ENCODE measurements around the gene MBD5.

Gene MBD5

DNA sequence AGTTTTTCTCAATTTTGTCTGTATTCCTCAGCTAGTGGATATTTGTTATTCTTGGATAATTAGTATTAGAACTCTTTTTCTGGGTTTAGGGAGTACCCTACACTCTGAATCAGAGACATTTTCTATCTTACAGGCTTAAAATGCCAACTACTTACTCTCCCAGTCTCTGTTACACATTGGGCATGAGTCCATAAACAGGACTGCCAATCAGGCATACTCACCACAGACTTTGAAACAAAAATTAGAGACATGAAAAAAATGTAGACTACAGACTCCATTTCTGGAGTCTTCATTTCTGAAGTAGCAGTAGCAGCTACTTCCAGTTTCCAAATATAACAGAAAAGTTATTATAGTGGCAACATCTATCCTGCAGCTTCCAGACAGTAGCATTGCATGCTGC, 279.7 kb downstream of the MBD5 start:
- Histone ChIP-seq H3K27ac (ENCODE audit: low read depth, low read length) (no peak overlapping the region), H3K27me3 (ENCODE audit: control insufficient read depth, insufficient read depth, low read length) (no peaks in the 10 kb centered on the region), H3K9me3 (ENCODE audit: control insufficient read depth, insufficient read depth, low read length) (no peaks in the 10 kb centered on the region), H3K36me3 (ENCODE audit: control insufficient read depth, insufficient read depth, low read length) (no peaks in the 10 kb centered on the region), H3K4me3 (ENCODE audit: low read depth, low read length) (no peak overlapping the region), H3K9ac (ENCODE audit: low read depth, low read length) (no peak overlapping the region), H3K4me1 (ENCODE audit: control insufficient read depth, insufficient read depth, low read length) (peaks cover 42% of the 10 kb centered on the region)

DNA sequence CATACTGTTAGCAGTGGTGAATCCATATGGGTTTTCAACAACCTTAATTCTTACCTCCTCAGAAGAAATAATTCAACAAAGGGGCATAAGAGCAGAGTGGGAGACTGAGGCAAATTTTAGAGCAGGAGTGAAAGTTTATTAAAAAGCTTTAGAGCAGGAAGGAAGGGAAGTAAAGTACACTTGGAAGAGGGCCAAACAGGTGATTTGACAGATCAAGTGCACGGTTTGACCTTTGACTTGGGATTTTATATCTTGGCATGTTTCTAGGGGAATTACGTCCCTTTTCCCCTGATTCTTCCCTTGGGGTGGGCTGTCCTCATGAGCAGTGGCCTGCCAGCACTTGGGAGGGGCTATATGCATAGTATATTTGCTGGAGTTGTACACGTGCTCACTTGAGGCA, 280.5 kb downstream of the MBD5 start:
- Histone ChIP-seq H3K9ac (ENCODE audit: low read depth, low read length) (no peak overlapping the region), H3K27me3 (ENCODE audit: control insufficient read depth, insufficient read depth, low read length) (no peaks in the 10 kb centered on the region), H3K4me1 (ENCODE audit: control insufficient read depth, insufficient read depth, low read length) (peaks cover 50% of the 10 kb centered on the region), H3K4me3 (ENCODE audit: low read depth, low read length) (no peak overlapping the region), H3K9me3 (ENCODE audit: control insufficient read depth, insufficient read depth, low read length) (no peaks in the 10 kb centered on the region), H3K36me3 (ENCODE audit: control insufficient read depth, insufficient read depth, low read length) (no peaks in the 10 kb centered on the region), H3K27ac (ENCODE audit: low read depth, low read length) (no peak overlapping the region)

DNA sequence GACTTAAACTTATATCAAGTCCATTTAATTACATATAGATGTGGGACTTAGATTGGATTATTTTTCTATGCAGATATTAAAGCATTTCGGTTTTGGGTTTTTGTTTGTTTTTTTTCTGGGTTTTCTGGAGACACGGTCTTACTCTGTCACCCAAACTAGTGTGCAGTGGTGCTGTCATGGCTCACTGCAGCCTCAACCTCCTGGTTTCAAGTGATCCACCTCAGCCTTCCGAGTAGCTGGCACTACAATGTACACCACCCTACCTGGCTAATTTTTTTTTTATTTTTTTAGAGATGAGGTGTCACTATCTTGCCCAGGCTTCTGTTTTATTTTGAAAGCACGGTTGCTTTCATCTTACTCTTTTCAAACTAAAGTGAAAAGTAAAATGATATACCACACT, 281.6 kb downstream of the MBD5 start:
- Histone ChIP-seq H3K4me3 (ENCODE audit: low read depth, low read length) (no peak overlapping the region), H3K27ac (ENCODE audit: low read depth, low read length) (no peak overlapping the region), H3K9ac (ENCODE audit: low read depth, low read length) (no peak overlapping the region), H3K36me3 (ENCODE audit: control insufficient read depth, insufficient read depth, low read length) (no peaks in the 10 kb centered on the region), H3K4me1 (ENCODE audit: control insufficient read depth, insufficient read depth, low read length) (peaks cover 54% of the 10 kb centered on the region), H3K27me3 (ENCODE audit: control insufficient read depth, insufficient read depth, low read length) (no peaks in the 10 kb centered on the region), H3K9me3 (ENCODE audit: control insufficient read depth, insufficient read depth, low read length) (no peaks in the 10 kb centered on the region)

- H3K9ac ChIP-seq (ENCODE audit: low read depth, low read length) = no peak overlapping the region
These were observed 282.3 kb downstream of the MBD5 start for GRCh38 chr2:148303161-148303560.

DNA sequence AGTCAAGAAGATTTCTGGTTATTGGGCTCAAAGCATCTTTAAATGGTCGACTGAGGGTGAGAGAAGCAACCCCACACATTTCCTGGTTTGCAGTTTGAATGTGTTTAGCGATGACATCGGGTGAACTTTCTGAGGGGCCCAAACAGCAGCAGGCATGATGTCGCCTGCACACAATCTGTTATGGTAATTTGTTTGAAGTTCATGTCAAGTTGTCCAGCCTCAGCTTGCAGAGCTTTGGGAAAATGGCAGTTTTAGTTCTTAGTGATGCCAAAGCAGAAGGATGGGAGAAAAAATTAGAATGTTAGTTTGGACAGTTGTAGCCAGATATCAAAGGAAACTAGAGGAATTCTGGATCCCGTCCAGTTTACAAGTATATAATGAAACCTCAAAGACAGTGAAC, 284.6 kb downstream of the MBD5 start:
- Histone ChIP-seq H3K27ac (ENCODE audit: low read depth, low read length) (peak overlapping the region; percentile 27), H3K36me3 (ENCODE audit: control insufficient read depth, insufficient read depth, low read length) (no peaks in the 10 kb centered on the region), H3K4me1 (ENCODE audit: control insufficient read depth, insufficient read depth, low read length) (peaks cover 47% of the 10 kb centered on the region), H3K9ac (ENCODE audit: low read depth, low read length) (no peak overlapping the region), H3K27me3 (ENCODE audit: control insufficient read depth, insufficient read depth, low read length) (no peaks in the 10 kb centered on the region), H3K4me3 (ENCODE audit: low read depth, low read length) (peak overlapping the region; percentile 11; the same call in 1 of the 2 replicates), H3K9me3 (ENCODE audit: control insufficient read depth, insufficient read depth, low read length) (no peaks in the 10 kb centered on the region)

More at GRCh38 chr2:148303161-148303560, 282.3 kb downstream of the MBD5 start:
- no peaks in the 10 kb centered on the region for H3K27me3 ChIP-seq (ENCODE audit: control insufficient read depth, insufficient read depth, low read length)
- no peaks in the 10 kb centered on the region for H3K9me3 ChIP-seq (ENCODE audit: control insufficient read depth, insufficient read depth, low read length)
- H3K27ac ChIP-seq (ENCODE audit: low read depth, low read length) = peak overlapping the region; percentile 63
- peak overlapping the region; percentile 49 for H3K4me3 ChIP-seq (ENCODE audit: low read depth, low read length)
- peaks cover 47% of the 10 kb centered on the region for H3K4me1 ChIP-seq (ENCODE audit: control insufficient read depth, insufficient read depth, low read length)
- H3K36me3 ChIP-seq (ENCODE audit: control insufficient read depth, insufficient read depth, low read length) = no peaks in the 10 kb centered on the region

DNA sequence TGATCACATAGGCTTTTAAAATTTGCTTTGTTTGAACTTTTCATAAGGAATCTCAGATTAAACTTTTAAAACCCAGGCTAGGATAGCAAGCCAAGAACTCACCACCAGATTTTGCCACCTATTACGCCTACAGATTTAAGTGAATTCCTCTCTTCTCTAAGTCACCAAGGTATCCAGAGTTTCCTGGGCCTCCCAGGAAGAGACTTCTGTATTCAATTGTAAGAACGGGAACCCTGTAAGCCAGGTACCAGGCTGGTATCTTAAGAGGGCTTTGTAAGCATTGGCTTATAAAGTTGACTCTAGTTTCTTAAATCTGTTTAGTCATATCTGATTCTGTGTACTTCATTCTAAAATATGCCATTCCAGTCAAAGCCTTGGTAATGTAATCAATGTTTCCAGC, 285.1 kb downstream of the MBD5 start:
- Histone ChIP-seq H3K27me3 (ENCODE audit: control insufficient read depth, insufficient read depth, low read length) (no peaks in the 10 kb centered on the region), H3K9me3 (ENCODE audit: control insufficient read depth, insufficient read depth, low read length) (no peaks in the 10 kb centered on the region), H3K4me1 (ENCODE audit: control insufficient read depth, insufficient read depth, low read length) (peaks cover 47% of the 10 kb centered on the region), H3K36me3 (ENCODE audit: control insufficient read depth, insufficient read depth, low read length) (no peaks in the 10 kb centered on the region), H3K9ac (ENCODE audit: low read depth, low read length) (no peak overlapping the region), H3K27ac (ENCODE audit: low read depth, low read length) (no peak overlapping the region), H3K4me3 (ENCODE audit: low read depth, low read length) (no peak overlapping the region)

DNA sequence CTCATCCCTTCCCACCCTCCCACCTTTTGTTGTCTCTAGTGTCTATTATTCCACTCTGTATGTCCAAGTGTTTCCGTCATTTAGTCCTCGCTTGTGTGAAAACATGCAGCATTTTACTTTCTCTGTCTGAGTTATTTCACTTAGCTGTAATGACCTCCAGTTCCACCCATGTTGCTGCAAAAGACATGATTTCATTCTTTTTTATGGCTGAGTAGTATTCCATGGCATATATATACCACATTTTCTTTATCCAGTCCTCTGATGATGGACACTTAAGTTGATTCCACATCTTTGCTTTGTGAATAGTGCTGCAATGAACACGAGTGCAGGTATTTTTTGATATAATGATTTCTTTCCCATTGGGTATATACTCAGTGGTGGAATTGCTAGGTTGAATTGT, 296.7 kb downstream of the MBD5 start:
- Histone ChIP-seq H3K9ac (ENCODE audit: low read depth, low read length) (no peak overlapping the region), H3K36me3 (ENCODE audit: control insufficient read depth, insufficient read depth, low read length) (no peaks in the 10 kb centered on the region), H3K4me1 (ENCODE audit: control insufficient read depth, insufficient read depth, low read length) (no peaks in the 10 kb centered on the region), H3K9me3 (ENCODE audit: control insufficient read depth, insufficient read depth, low read length) (no peaks in the 10 kb centered on the region), H3K27me3 (ENCODE audit: control insufficient read depth, insufficient read depth, low read length) (no peaks in the 10 kb centered on the region), H3K4me3 (ENCODE audit: low read depth, low read length) (no peak overlapping the region), H3K27ac (ENCODE audit: low read depth, low read length) (no peak overlapping the region)

GRCh38 chr2:148338541-148338940, 317.6 kb downstream of the MBD5 start:
- Histone ChIP-seq H3K27ac (ENCODE audit: low read depth, low read length) (no peak overlapping the region), H3K27me3 (ENCODE audit: control insufficient read depth, insufficient read depth, low read length) (no peaks in the 10 kb centered on the region)

DNA sequence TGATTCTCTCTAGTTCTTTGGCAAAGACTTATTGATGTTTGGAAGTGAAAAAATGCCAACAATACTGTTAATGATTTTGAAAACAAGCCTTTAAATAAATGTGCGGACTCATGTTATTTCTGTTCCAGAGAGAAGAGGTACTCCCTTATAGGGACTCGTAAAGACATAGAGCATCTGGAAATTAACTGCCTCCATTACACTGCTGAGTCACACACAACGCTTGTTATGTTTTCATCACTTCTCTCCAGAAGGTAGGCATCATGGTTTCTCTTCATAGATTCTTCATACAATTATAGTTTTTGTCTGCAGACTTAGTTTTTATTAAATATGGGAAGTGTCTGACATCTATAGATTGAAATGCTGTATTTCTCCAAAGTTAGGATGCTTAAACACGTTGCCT, 321.2 kb downstream of the MBD5 start:
- H3K9ac ChIP-seq (ENCODE audit: low read depth, low read length) = no peak overlapping the region
- H3K27ac ChIP-seq (ENCODE audit: low read depth, low read length) = no peak overlapping the region
- H3K9me3 ChIP-seq (ENCODE audit: control insufficient read depth, insufficient read depth, low read length) = no peaks in the 10 kb centered on the region
- H3K4me3 ChIP-seq (ENCODE audit: low read depth, low read length) = no peak overlapping the region
- H3K4me1 ChIP-seq (ENCODE audit: control insufficient read depth, insufficient read depth, low read length) = no peaks in the 10 kb centered on the region
- H3K27me3 ChIP-seq (ENCODE audit: control insufficient read depth, insufficient read depth, low read length) = no peaks in the 10 kb centered on the region
- H3K36me3 ChIP-seq (ENCODE audit: control insufficient read depth, insufficient read depth, low read length) = no peaks in the 10 kb centered on the region

More at GRCh38 chr2:148338541-148338940, 317.6 kb downstream of the MBD5 start:
- no peaks in the 10 kb centered on the region for H3K9me3 ChIP-seq (ENCODE audit: control insufficient read depth, insufficient read depth, low read length)
- H3K9ac ChIP-seq (ENCODE audit: low read depth, low read length) = no peak overlapping the region
- H3K4me1 ChIP-seq (ENCODE audit: control insufficient read depth, insufficient read depth, low read length) = no peaks in the 10 kb centered on the region
- no peak overlapping the region for H3K4me3 ChIP-seq (ENCODE audit: low read depth, low read length)
- no peaks in the 10 kb centered on the region for H3K36me3 ChIP-seq (ENCODE audit: control insufficient read depth, insufficient read depth, low read length)

DNA sequence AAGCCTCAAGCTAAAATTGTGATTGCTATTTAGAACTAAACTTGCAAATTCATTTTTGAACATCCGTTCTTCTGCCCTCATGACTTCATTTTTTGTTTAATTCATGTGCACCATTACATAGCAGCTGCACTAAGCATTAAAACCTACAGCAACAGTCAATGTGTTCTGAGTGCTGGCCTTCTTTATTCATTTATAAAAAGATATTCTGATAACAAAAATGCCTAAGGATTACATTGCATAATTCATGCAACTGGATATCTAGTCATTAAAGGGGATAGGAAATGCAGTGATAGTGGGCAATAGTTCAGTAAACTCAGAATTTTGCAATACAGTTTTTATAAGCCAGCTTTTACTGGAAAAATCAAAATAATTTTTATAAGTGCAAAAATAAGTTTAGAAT, 329.3 kb downstream of the MBD5 start:
- no peak overlapping the region for H3K27ac ChIP-seq (ENCODE audit: low read depth, low read length)

GRCh38 chr2:148351437-148352143, 330.7 kb downstream of the MBD5 start:
- Histone ChIP-seq H3K27ac (ENCODE audit: low read depth, low read length) (no peak overlapping the region), H3K27me3 (ENCODE audit: control insufficient read depth, insufficient read depth, low read length) (no peaks in the 10 kb centered on the region), H3K4me1 (ENCODE audit: control insufficient read depth, insufficient read depth, low read length) (0 out of 2 replicates have a peak, but pooled peaks cover 3% of the 10 kb centered on the region), H3K9me3 (ENCODE audit: control insufficient read depth, insufficient read depth, low read length) (no peaks in the 10 kb centered on the region), H3K36me3 (ENCODE audit: control insufficient read depth, insufficient read depth, low read length) (no peaks in the 10 kb centered on the region), H3K9ac (ENCODE audit: low read depth, low read length) (no peak overlapping the region), H3K4me3 (ENCODE audit: low read depth, low read length) (no peak overlapping the region)

More for the DNA sequence above, 329.3 kb downstream of the MBD5 start:
- Histone ChIP-seq H3K9me3 (ENCODE audit: control insufficient read depth, insufficient read depth, low read length) (no peaks in the 10 kb centered on the region), H3K36me3 (ENCODE audit: control insufficient read depth, insufficient read depth, low read length) (no peaks in the 10 kb centered on the region), H3K9ac (ENCODE audit: low read depth, low read length) (no peak overlapping the region), H3K4me1 (ENCODE audit: control insufficient read depth, insufficient read depth, low read length) (0 out of 2 replicates have a peak, but pooled peaks cover 3% of the 10 kb centered on the region), H3K4me3 (ENCODE audit: low read depth, low read length) (no peak overlapping the region), H3K27me3 (ENCODE audit: control insufficient read depth, insufficient read depth, low read length) (no peaks in the 10 kb centered on the region)
